ENCODE results near the gene ESPNL. TPM values are rescaled to one million over a fixed set of nuclear protein-coding genes. Genes with fewer than 3 reads are reported as not detected.

Gene ESPNL
- total RNA-seq, 1 experiment from 2014 or later = 2.6 TPM

DNA sequence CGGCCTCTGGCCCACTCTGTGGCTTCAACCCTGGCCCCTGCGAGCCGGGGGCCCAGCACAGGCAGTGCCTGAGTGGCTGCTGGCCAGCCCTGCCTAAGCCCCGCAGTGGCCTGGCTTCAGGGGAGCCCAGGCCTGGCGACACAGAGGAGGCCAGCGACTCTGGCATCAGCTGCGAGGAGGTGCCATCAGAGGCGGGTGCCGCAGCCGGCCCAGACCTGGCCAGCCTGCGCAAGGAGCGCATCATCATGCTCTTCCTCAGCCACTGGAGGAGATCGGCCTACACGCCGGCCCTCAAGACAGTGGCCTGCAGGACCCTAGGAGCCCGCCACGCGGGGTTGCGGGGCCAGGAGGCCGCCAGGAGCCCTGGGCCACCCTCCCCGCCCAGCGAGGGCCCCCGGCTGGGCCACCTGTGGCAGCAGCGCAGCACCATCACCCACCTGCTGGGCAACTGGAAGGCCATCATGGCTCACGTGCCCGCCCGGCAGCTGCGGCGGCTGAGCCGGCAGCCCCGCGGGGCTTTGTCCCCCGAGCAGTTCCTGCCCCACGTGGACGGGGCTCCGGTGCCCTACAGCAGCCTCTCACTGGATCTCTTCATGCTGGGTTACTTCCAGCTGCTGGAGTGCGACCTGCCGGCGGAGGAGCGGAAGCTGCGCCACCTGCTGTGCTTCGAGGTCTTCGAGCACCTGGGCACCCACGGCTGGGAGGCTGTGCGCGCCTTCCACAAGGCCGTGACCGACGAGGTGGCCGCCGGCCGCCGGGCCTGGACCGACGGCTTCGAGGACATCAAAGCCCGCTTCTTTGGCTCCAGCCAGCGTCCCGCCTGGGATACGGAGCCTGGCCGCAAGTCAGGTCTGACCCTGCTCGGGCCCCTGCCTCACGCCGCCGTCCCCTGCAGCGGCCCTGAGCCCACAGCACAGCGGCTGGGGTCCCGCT, 30.8 kb downstream of the ESPNL start:
- H3K4me3 ChIP-seq = no peak overlapping the region
- no peak for DNase-seq

DNA sequence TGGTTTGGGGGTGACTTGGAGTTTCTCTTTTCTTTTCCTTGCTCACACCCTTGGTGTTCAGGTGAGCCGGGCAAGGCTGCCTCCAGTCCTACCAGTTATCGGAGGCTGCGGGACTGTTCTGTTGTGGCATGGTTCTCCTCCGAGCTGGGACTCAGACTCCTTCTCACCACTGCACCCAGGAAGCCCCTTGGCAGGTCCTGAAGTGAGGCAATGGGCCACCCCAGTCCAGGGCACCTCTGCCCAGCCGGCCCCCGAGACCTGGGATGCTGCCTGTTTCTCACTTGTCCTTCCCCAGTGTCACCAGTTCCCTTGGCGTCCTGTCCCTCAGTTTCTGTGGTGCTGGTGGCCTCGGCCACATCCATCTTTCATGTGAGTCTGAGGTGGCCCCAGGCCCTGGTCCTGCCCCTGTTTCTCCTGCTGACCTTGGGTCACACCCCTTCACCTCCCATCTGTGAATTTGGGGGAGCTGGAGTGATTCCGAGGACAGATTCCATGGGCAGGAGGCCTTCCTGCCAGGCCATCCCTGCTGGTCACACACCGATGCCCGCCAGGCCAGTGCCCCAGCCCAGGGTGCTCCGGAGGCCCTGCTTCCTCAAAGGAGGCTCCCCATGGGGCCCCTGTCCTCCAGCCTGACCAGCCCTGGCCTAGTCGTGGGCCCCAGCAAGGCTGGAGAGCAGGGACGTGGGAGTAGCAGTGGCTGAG, 31.8 kb downstream of the ESPNL start:
- Histone ChIP-seq H3K9me3 (replicated peaks) (no peaks in the 10 kb centered on the region), H3K36me3 (no peaks in the 10 kb centered on the region), H3K27me3 (no peaks in the 10 kb centered on the region; the same call in 1 of the 2 replicates), H3K27ac (no peak overlapping the region), H3K4me1 (peaks cover 27% of the 10 kb centered on the region), H3K4me3 (no peak overlapping the region)
- no peak for DNase-seq

More for the DNA sequence above, 30.8 kb downstream of the ESPNL start:
- H3K9me3 ChIP-seq (replicated peaks) = 0 out of 2 replicates have a peak, but pooled peaks cover 4% of the 10 kb centered on the region
- H3K27ac ChIP-seq = no peak overlapping the region
- peaks cover 22% of the 10 kb centered on the region for H3K4me1 ChIP-seq
- H3K27me3 ChIP-seq = no peaks in the 10 kb centered on the region; the same call in 1 of the 2 replicates
- no peaks in the 10 kb centered on the region for H3K36me3 ChIP-seq

DNA sequence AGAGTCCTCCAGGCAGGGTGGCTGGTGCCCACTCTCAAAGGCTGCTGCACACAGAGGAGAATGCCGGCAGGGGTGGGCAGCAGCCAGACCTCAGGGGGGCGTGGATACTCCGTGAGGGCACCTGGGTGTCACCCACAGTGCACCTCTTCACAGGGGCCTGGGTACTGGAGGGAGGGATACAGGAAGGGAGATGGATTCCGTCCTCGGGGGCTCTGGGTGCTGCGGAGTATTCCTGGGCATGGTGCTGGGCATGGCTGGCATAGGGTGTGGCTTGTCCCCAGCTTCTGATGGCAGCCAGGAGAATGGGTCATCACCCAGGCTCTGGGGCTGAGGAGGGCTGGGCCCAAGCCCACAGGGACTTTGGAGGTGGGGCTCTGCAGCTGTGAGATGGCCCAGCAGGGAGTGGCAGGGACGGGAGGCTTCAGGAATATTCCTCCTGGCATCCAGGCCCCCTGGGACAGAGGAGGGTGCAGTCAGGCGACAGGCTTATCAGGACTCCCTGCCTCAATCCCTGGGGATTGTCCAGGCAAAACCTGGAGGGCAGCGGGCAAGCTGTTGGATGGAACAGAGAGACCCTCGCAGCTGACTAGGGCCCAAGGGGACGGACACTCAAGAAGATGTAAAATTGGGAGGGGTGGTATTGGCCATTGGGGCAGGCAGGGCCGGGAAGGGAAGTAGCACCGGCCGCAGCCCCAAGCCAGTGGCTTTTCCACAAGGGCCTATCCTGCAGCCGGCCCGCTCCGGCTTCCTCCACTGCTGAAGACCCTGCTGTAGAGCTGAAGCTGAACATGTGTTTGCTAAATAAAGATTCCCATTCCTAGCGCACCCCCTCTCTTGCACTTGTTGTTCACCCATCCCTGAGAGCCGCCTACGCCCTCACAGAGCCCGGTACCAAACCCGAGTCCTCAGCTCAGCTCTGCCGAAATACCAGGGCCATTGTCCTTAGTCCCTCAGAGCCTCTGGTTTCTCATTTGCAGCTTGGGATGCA, 32.6 kb downstream of the ESPNL start:
- DNase-seq = no peak
- H3K27ac ChIP-seq = no peak overlapping the region
- no peaks in the 10 kb centered on the region for H3K36me3 ChIP-seq
- H3K4me3 ChIP-seq = no peak overlapping the region
- peaks cover 31% of the 10 kb centered on the region for H3K4me1 ChIP-seq
- H3K9me3 ChIP-seq (replicated peaks) = no peaks in the 10 kb centered on the region
- H3K27me3 ChIP-seq = no peaks in the 10 kb centered on the region; the same call in 1 of the 2 replicates

DNA sequence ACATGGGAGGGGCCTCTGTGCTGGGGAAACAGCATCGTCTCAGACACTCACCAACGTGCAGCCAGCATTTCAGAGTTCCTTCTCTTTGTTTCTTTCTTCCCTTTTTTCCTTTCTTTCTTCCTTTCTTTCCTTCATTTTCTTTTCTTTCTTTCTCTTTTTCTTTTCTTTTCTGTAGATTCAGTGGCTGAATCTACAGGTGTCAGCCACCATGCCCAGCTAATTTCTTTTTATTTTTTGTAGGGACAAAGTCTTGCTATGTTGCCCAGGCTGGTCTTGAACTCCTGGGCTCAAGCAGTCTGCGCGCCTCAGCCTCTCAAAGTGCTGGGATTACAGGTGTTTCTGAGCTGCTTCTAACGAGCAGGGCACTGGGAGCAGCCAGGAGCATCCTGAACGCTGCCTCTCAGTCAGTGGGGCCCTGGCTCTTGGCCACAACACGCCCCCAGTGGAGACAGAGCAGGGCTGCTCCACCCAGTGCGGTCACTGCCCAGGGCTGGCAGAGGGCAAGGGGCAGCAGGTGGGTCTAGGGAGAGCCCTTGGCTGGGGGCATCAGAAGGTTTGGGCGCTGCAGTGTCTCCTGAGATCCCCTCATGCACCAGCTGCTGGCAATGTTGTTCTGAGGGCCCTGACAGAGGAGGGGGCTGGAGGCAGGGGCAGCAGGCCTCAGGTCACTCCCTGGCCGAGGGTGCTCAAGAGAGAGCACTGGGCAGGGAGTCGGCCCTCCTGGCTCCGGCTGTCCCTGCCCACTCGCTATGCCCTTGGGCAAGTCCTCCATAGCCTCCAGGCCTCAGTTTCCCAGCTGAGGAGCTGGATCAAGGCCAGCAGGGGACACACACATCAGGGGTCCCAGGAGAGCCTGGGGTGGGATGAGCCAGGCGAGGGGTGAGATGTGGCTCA, 33.6 kb downstream of the ESPNL start:
- no peaks in the 10 kb centered on the region; the same call in 1 of the 2 replicates for H3K27me3 ChIP-seq
- H3K4me3 ChIP-seq = no peak overlapping the region
- no peaks in the 10 kb centered on the region for H3K36me3 ChIP-seq
- H3K9me3 ChIP-seq (replicated peaks) = no peaks in the 10 kb centered on the region
- peaks cover 41% of the 10 kb centered on the region for H3K4me1 ChIP-seq
- H3K27ac ChIP-seq = no peak overlapping the region
- no peak for DNase-seq

DNA sequence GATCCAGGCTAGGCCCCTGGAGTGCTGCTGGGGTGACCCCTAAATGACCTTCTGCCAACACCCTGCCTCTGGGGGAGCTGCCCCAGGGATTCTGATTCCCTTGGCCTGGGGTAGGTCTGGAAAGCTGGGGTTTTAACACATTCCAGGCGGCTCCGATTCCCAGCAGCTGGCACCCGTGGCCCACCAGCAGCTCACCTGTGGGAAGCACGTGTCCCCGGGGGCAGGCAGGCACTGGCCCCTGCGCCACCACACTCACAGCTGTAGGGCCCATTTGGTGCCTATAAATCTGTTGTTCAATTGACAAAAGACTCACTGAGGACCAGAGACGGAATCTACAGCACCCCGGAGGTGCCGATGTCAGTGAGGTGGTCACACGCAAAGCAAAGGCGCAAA, 34.2 kb downstream of the ESPNL start:
- peaks cover 47% of the 10 kb centered on the region for H3K4me1 ChIP-seq
- no peaks in the 10 kb centered on the region for H3K36me3 ChIP-seq
- H3K27me3 ChIP-seq = no peaks in the 10 kb centered on the region; the same call in 1 of the 2 replicates
- no peak overlapping the region for H3K27ac ChIP-seq
- DNase-seq = peak; percentile 55 to 56
- no peak overlapping the region for H3K4me3 ChIP-seq
- no peaks in the 10 kb centered on the region for H3K9me3 ChIP-seq (replicated peaks)

DNA sequence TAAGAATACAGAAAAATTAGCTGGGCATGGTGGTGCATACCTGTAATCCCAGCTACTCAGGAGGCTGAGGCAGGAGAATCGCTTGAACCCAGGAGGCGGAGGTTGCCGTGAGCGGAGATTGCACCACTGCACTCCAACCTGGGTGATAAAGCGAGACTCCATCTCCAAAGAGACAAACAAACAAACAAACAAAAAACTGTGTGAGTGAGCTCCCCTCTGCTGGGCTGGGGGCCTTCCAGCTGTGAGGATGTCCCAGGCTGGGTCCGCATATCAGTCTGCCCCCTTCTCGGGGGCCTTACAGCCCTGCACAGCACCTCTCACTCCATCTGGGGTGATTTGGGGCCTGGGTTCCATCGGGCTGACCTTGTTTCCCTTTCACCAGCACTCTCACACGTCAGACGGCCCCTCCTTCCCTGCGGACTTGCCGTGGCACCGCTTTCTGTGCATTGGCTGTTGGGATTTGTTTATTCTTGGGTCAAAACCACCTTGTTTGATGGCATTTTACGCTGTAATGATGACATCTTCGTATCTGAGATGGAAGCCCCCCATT, 35.5 kb downstream of the ESPNL start:
- no peak for DNase-seq
- Histone ChIP-seq H3K4me1 (peaks cover 54% of the 10 kb centered on the region), H3K4me3 (no peak overlapping the region)

DNA sequence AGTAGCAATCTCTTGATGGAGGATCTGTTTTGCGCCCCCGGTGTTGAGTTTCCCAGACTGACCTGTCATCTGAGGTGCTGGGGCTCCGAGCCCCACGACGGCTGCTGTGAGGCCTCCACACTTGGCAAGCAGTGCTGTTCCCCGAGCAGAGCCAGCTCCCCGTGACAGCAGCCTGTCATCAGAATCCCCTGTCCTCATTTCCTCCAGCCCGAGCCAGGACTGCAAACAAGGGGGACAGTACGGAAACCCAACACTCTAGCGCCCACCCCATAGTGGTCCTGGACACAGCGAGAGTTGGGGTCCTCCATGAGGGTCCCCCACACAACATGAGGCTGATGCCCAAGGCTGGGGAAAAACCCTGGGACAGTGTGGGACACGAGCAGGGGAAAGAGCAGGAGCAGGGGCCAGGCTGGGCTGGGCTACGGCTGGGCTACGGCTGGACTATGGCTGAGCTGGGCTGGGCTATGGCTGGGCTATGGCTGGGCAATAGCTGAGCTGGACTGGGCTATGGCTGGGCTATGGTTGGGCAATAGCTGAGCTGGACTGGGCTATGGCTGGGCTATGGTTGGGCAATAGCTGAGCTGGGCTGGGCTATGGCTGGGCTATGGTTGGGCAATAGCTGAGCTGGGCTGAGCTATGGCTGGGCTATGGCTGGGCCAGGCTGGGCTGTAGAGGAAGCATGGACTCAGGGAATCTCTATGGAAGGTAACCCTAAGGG, 36.8 kb downstream of the ESPNL start:
- no peak overlapping the region for H3K4me3 ChIP-seq
- no peak overlapping the region for H3K27ac ChIP-seq
- peaks cover 63% of the 10 kb centered on the region for H3K4me1 ChIP-seq
- H3K27me3 ChIP-seq = no peaks in the 10 kb centered on the region; the same call in 1 of the 2 replicates
- H3K9me3 ChIP-seq (replicated peaks) = no peaks in the 10 kb centered on the region
- DNase-seq = no peak
- no peaks in the 10 kb centered on the region for H3K36me3 ChIP-seq

More for the DNA sequence above, 35.5 kb downstream of the ESPNL start:
- Histone ChIP-seq H3K27me3 (no peaks in the 10 kb centered on the region; the same call in 1 of the 2 replicates), H3K9me3 (replicated peaks) (no peaks in the 10 kb centered on the region), H3K27ac (no peak overlapping the region), H3K36me3 (no peaks in the 10 kb centered on the region)

DNA sequence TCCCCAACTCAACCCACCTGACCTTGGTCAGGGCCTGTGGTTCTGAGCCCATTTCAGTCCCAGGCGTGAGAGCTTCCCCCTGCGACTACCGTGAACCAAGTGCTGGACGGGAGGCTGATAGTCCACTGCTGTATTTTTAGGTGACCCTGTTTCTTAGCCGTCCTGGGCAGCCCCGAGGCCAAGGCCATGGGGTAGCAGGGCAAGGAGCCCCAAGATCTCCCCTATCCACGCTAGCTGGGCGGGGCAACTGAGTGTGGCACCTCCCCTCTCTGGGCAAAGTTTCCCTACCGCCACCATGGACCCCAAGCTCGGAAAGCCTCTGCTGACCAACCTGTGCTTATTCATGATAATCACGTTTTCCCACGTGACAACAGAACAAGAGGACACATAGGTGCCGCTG, 37.7 kb downstream of the ESPNL start:
- H3K4me3 ChIP-seq = no peak overlapping the region
- H3K36me3 ChIP-seq = no peaks in the 10 kb centered on the region
- H3K9me3 ChIP-seq (replicated peaks) = no peaks in the 10 kb centered on the region
- peaks cover 70% of the 10 kb centered on the region for H3K4me1 ChIP-seq
- H3K27me3 ChIP-seq = no peaks in the 10 kb centered on the region; the same call in 1 of the 2 replicates
- H3K27ac ChIP-seq = no peak overlapping the region
- no peak for DNase-seq

DNA sequence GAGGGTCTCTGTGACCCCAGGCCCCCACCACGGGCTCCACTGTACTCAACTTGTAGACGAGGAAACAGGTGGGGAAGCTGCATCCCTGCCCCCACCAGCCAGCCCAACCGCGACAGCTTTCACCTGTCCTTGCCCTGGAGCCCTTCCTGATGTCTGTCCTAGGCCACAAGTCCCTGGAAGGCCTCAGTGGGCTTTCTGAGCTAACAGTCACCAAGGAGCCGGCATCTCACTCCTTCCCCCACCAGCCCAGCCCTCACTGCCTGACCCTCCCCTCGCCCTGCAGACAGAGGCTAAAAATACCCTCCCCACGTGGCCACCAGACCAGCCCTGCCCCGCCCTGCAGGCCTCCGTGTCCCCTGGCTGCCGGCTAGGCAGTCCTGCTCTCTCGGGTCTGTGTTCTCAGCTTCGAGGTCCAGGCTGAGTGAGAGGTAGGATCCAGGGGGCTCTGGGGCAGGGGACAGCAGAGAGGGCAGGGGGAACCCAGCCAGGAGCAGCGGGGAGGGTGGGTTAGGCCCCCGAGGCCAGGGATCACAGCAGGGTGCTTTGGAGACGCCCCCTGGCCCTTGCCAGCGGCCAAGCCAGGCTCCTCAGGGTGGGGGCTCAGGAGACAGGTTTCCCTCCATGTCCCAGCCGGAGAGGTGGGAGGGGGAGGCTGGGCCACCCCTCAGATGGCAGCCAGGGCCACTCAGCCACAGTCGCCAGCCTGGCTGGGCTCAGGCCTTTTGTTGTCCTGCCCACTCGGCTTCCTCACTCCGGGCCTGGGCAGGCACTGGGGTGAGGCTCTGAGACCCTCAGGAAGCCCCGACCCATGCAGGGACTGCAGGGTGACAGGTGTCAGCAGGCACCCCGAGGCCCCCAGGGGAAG, 38.4 kb downstream of the ESPNL start, which contains the start of gene KLHL30:
TSS of gene KLHL30 (plus strand) at position 338 of the 865 bp plus-strand sequence. CDS start 2,087 bp downstream, outside the sequence.
- no peaks in the 10 kb centered on the region for H3K36me3 ChIP-seq
- peaks cover 70% of the 10 kb centered on the region for H3K4me1 ChIP-seq
- peak within 1 kb of the TSS; percentile 56 for H3K4me3 ChIP-seq
- H3K27ac ChIP-seq = peak within 1 kb of the TSS; percentile 47
- H3K27me3 ChIP-seq = no peaks in the 10 kb centered on the region; the same call in 1 of the 2 replicates
- H3K9me3 ChIP-seq (replicated peaks) = no peaks in the 10 kb centered on the region
- peak; percentile 72 to 75 for DNase-seq

DNA sequence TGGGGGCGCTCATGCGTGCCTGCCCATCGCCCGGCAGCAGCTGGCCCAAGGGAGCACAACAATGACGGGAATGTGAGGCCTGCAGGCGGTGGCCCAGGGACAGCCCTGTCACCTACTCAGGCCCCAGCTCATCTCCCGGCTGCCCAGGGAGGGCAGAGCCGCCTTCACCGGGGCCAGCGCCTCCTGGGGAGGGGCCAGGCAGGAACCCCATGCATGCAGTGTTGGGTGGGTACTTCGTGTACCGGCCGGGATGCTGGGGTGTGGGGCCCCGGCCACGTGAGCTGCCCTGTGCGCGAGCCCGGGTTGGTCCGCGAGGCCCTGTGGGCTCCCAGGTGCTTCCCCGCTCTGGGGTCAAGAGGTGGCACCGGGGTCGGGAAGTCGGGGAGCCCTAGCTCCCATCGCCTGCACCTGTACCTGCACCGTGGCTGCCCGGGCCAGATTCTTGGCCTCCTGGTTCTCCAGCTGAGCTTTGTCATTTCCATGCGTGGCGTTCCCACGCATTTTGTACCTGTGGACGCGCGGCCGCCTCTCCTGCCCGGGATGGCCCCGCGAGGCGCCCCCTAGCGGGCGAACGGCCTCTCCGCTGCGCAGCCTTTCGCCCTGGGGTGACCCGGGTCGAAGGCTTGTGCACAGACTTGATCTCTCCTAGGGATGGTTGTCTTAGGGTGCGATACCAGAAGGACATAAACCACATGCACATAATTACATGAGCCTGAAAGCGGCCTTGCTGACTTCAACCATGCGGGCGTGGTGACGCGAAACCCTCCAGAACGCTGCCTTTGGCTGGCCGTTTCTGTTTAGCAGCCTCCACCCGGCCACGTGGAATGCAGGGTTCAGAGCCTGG, 39.3 kb downstream of the ESPNL start:
- no peaks in the 10 kb centered on the region for H3K9me3 ChIP-seq (replicated peaks)
- peaks cover 67% of the 10 kb centered on the region for H3K4me1 ChIP-seq
- H3K4me3 ChIP-seq = peak overlapping the region; percentile 56
- DNase-seq = peak; percentile 43 to 53
- H3K27ac ChIP-seq = peak overlapping the region; percentile 47
- no peaks in the 10 kb centered on the region for H3K36me3 ChIP-seq
- H3K27me3 ChIP-seq = no peaks in the 10 kb centered on the region

DNA sequence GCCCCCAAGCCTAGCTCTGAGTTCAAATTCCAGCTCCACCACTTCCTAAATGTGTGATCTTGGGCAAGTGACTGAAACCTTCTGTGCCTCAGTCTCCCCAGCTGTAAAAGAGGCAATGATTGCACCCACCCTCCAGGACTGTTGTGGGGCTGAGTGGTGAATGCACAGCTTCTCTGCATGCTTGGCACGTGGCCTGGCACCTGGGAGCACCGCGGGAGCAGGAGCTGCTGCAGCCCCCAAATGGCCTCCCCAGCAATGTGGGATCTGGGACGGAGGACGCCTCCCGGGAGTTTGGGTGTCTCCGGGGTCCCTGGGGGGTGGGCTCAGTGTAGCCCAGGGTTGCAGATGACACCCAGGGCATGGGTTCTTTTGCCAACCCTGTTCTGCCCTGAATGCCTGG, 39.9 kb downstream of the ESPNL start:
- DNase-seq = no peak
- Histone ChIP-seq H3K27ac (no peak overlapping the region), H3K9me3 (replicated peaks) (no peaks in the 10 kb centered on the region), H3K4me3 (no peak overlapping the region), H3K36me3 (no peaks in the 10 kb centered on the region), H3K4me1 (peaks cover 63% of the 10 kb centered on the region), H3K27me3 (no peaks in the 10 kb centered on the region)

Measured in SJCRH30 (cell line).